Astrocyte (in vitro differentiated cells and primary cell): ENCODE results near the gene RSPH1. TPM values are rescaled to one million over a fixed set of nuclear protein-coding genes. Genes with fewer than 3 reads are reported as not detected.

Experiments used
- DNase-seq: peaks from one replicate; pipeline ENCODE4 v3.0.0-alpha.2; 2010; ENCODE audit warnings: low read depth
- FAIRE-seq: peaks from 2 replicates; lab custom pipeline; 2011; peaks lifted over from hg19 to GRCh38; lab: Jason Lieb, UNC
- H2AFZ ChIP-seq: 2 replicates; pipeline ENCODE4 v1.6.0; 2012; ENCODE audit warnings: low read depth, low read length, inconsistent platforms
- H3K27ac ChIP-seq: 2 replicates; pipeline ENCODE4 v1.5.1; 2011; ENCODE audit warnings: low read depth, low read length, inconsistent platforms
- H3K27me3 ChIP-seq: 2 replicates; pipeline ENCODE4 v1.6.0; 2011; ENCODE audit warnings: low read length, inconsistent platforms; ENCODE audit not compliant: insufficient read depth
- H3K36me3 ChIP-seq: 2 replicates; pipeline ENCODE4 v1.5.1; 2011; ENCODE audit warnings: low read length, inconsistent platforms; ENCODE audit not compliant: insufficient read depth
- H3K4me1 ChIP-seq: 2 replicates; pipeline ENCODE4 v1.5.1; 2011; ENCODE audit warnings: low read length, inconsistent platforms; ENCODE audit not compliant: insufficient read depth
- H3K4me2 ChIP-seq: 2 replicates; pipeline ENCODE4 v1.6.0; 2012; ENCODE audit warnings: low read length, inconsistent platforms
- H3K4me3 ChIP-seq: 2 replicates; pipeline ENCODE4 v1.5.1; 2011; ENCODE audit warnings: low read depth, mild to moderate bottlenecking, low read length, inconsistent platforms; ENCODE audit not compliant: insufficient read depth
- H3K79me2 ChIP-seq: 2 replicates; pipeline ENCODE4 v1.6.0; 2012; ENCODE audit warnings: mild to moderate bottlenecking, low read length, inconsistent platforms; ENCODE audit not compliant: insufficient read depth
- H3K9ac ChIP-seq: 2 replicates; pipeline ENCODE4 v1.6.0; 2012; ENCODE audit warnings: mild to moderate bottlenecking, low read length, inconsistent platforms
- H3K9me3 ChIP-seq: 2 replicates; pipeline ENCODE4 v1.5.1; 2012; ENCODE audit warnings: low read depth, mild to moderate bottlenecking, low read length, inconsistent platforms; ENCODE audit not compliant: insufficient read depth
- H4K20me1 ChIP-seq: 2 replicates; pipeline ENCODE4 v1.6.0; 2012; ENCODE audit warnings: low read length, inconsistent platforms; ENCODE audit not compliant: insufficient read depth
- H3K27ac Mint-ChIP-seq: one replicate; pipeline ENCODE4 v1.8.0; 2021; ENCODE audit warnings: mild to moderate bottlenecking, mixed read lengths; ENCODE audit not compliant: unreplicated experiment
- H3K27me3 Mint-ChIP-seq: one replicate; pipeline ENCODE4 v1.8.0; 2021; ENCODE audit warnings: low read depth, mixed read lengths; ENCODE audit not compliant: unreplicated experiment
- H3K36me3 Mint-ChIP-seq: one replicate; pipeline ENCODE4 v1.8.0; 2021; ENCODE audit warnings: low read depth, mixed read lengths; ENCODE audit not compliant: unreplicated experiment
- H3K4me1 Mint-ChIP-seq: one replicate; pipeline ENCODE4 v1.8.0; 2021; ENCODE audit warnings: low read depth, mixed read lengths; ENCODE audit not compliant: unreplicated experiment
- H3K4me3 Mint-ChIP-seq: one replicate; pipeline ENCODE4 v1.8.0; 2021; ENCODE audit warnings: mild to moderate bottlenecking, moderate library complexity, mixed read lengths; ENCODE audit not compliant: unreplicated experiment
- H3K9me3 Mint-ChIP-seq: one replicate; pipeline ENCODE4 v1.8.0; 2021; ENCODE audit warnings: mild to moderate bottlenecking, mixed read lengths; ENCODE audit not compliant: unreplicated experiment
- EZH2 ChIP-seq: IDR thresholded peaks from 2 replicates; pipeline ENCODE4 v1.6.1; 2012; ENCODE audit warnings: mild to moderate bottlenecking, low read length, inconsistent platforms; ENCODE audit not compliant: insufficient read depth
- total RNA-seq: library from RNA; stranded (reverse); gene quantifications from 2 replicates; pipeline ENCODE4 v1.2.1, GENCODE V29; 2021
- TF ChIP-seq, protein P1 (sequence below): IDR thresholded peaks from 2 replicates; pipeline ENCODE4 v1.5.1; 2011; ENCODE audit warnings: low read depth, mild to moderate bottlenecking, inconsistent platforms, low read length, moderate library complexity; ENCODE audit not compliant: insufficient read depth

Gene RSPH1
- total RNA-seq, 1 donor from 2014 or later: 0.43 TPM

DNA sequence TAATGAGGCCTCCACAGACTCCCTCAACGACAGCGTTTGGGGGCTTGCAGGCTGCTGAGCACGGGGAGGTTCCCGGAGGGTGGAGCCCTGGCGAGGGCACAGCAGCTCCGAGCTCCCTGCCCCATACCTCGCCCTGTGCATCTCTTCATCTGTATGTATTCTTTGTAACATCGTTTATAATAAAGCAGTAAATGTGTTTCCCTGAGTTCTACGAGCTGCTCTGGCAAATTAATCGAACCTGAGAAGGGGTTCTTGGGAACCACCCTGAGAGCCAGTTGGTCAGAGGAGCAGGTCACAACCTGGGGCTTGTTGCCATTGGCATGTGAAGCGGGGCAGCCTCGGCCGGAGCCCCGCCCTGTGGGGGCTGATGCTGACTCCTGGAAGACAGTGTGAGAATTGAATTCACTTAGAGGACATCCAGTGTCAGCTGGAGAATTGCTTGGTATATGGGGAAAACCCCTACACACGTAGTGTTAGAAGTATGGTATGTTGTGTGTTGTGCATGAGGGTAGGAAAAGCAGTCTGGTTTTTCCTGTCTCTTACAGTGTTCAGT is 29.1 kb upstream of the RSPH1 start:
- Histone ChIP-seq H3K4me3 (no peak overlapping the region), H3K4me1 (peaks cover 15% of the 10 kb centered on the region), H3K4me2 (peak overlapping the region; percentile 75), H2AFZ (peak overlapping the region; percentile 20), H3K27me3 (peaks cover 3% of the 10 kb centered on the region), H3K27ac (no peak overlapping the region), H3K9me3 (no peaks in the 10 kb centered on the region), H3K79me2 (no peaks in the 10 kb centered on the region), H3K36me3 (no peaks in the 10 kb centered on the region), H4K20me1 (no peaks in the 10 kb centered on the region), H3K9ac (peak overlapping the region; percentile 12)
- Mint-ChIP-seq H3K4me3 (no peak overlapping the region), H3K9me3 (no peaks in the 10 kb centered on the region), H3K27ac (no peak overlapping the region), H3K4me1 (peaks cover 14% of the 10 kb centered on the region), H3K36me3 (peaks cover 16% of the 10 kb centered on the region), H3K27me3 (peaks cover 10% of the 10 kb centered on the region)
- FAIRE-seq: no peak
- no peak for DNase-seq
- no peak for TF ChIP-seq EZH2
- TF ChIP-seq, protein P1, sequence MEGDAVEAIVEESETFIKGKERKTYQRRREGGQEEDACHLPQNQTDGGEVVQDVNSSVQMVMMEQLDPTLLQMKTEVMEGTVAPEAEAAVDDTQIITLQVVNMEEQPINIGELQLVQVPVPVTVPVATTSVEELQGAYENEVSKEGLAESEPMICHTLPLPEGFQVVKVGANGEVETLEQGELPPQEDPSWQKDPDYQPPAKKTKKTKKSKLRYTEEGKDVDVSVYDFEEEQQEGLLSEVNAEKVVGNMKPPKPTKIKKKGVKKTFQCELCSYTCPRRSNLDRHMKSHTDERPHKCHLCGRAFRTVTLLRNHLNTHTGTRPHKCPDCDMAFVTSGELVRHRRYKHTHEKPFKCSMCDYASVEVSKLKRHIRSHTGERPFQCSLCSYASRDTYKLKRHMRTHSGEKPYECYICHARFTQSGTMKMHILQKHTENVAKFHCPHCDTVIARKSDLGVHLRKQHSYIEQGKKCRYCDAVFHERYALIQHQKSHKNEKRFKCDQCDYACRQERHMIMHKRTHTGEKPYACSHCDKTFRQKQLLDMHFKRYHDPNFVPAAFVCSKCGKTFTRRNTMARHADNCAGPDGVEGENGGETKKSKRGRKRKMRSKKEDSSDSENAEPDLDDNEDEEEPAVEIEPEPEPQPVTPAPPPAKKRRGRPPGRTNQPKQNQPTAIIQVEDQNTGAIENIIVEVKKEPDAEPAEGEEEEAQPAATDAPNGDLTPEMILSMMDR: no peak

DNA sequence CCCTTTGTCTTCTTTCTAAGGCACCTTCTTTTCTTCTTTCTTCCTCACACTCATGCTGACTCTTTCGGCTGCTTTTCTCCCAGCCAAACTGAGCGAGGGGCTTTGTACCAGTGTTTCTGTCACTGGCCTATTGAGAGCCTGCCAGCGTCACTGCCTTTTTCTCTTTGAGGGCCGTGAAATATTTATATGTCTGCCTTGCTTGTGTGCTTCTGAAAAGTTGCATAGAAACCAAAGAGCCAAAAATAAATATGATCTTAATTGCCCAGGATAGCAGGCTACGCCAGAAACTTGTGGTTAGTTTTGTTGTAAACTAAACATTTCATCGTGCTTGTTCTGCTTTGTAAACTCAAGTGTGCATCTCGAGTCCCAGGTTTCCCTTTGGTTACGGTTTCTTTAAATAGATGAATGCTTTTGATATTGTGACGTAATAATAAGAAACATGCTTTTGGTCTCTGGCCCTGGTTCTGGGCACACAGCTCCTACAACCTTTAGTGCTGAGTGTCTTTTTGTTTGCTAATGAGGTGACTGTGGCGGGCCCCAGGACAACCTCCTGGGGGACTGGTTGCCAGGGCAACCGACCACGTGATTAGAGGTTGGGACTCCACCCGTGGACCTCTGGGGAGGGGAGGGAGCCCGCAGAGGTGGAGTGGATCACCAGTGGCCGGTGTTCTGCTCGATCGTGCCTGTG is 28.5 kb upstream of the RSPH1 start:
- DNase-seq (peak; percentile 56), FAIRE-seq (no peak)
- H3K4me2 ChIP-seq: peak overlapping the region; percentile 75
- peak overlapping the region; percentile 25 for H3K4me3 ChIP-seq
- Mint-ChIP-seq H3K27ac (no peak overlapping the region), H3K27me3 (peaks cover 10% of the 10 kb centered on the region), H3K9me3 (no peaks in the 10 kb centered on the region), H3K4me1 (peaks cover 14% of the 10 kb centered on the region), H3K36me3 (peaks cover 16% of the 10 kb centered on the region), H3K4me3 (no peak overlapping the region)
- no peaks in the 10 kb centered on the region for H3K9me3 ChIP-seq
- no peaks in the 10 kb centered on the region for H3K36me3 ChIP-seq
- peak overlapping the region; percentile 20 for H2AFZ ChIP-seq
- H3K9ac ChIP-seq: peak overlapping the region; percentile 32
- no peak overlapping the region for H3K27ac ChIP-seq
- no peaks in the 10 kb centered on the region for H3K79me2 ChIP-seq
- TF ChIP-seq, protein P1: no peak
- TF ChIP-seq EZH2: no peak
- H3K4me1 ChIP-seq: peaks cover 15% of the 10 kb centered on the region
- no peaks in the 10 kb centered on the region for H4K20me1 ChIP-seq
- peaks cover 3% of the 10 kb centered on the region for H3K27me3 ChIP-seq

DNA sequence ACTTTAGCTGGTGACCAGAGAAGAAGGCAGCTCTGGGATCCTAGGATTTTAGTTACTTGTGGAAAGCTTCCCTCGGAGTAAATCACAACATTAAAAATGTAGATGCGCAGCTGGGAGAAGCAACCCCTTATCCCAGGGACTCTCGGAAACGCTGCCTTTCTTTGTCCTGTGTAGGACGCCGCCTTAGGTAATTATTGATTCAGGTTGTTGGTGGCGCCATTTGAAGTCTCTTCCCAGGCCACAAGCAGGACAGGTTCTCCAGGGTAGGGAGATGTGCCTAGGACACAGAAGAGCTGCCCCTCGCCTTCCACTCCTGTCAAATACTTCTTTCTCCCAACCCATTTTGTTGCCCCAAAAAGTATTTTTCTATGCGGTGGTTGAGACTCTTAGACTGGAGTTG is 27.9 kb upstream of the RSPH1 start:
- peak overlapping the region; percentile 75 for H3K4me2 ChIP-seq
- no peak overlapping the region for H3K4me3 ChIP-seq

More for the DNA sequence above, 27.9 kb upstream of the RSPH1 start:
- Histone ChIP-seq H3K27me3 (peaks cover 3% of the 10 kb centered on the region), H3K9me3 (no peaks in the 10 kb centered on the region), H3K27ac (no peak overlapping the region), H3K79me2 (no peaks in the 10 kb centered on the region), H3K4me1 (peaks cover 15% of the 10 kb centered on the region), H3K36me3 (no peaks in the 10 kb centered on the region), H3K9ac (peak overlapping the region; percentile 32), H4K20me1 (peaks cover 3% of the 10 kb centered on the region), H2AFZ (no peak overlapping the region)
- Mint-ChIP-seq H3K4me1 (peaks cover 14% of the 10 kb centered on the region), H3K4me3 (no peak overlapping the region), H3K27ac (no peak overlapping the region), H3K9me3 (no peaks in the 10 kb centered on the region), H3K27me3 (peaks cover 10% of the 10 kb centered on the region), H3K36me3 (peaks cover 16% of the 10 kb centered on the region)
- FAIRE-seq: no peak
- TF ChIP-seq, protein P1: no peak
- TF ChIP-seq EZH2: no peak
- no peak for DNase-seq
